GM21526 (cell line): ENCODE results near the gene NFKBIZ.

Source experiments
- ATAC-seq: cut with Tn5 transposase; IDR thresholded peaks from one replicate; pipeline ENCODE4 v1.9.1; 2021; ENCODE audit warnings: moderate library complexity; ENCODE audit not compliant: unreplicated experiment, low FRiP score

The NFKBIZ gene

GRCh38 chr3:101848754-101849713 lies at the start of gene NFKBIZ:
Gene NFKBIZ, plus strand, starts transcription at chr3:101849514. Its CDS starts 115 bp downstream, at chr3:101849629.
- ATAC-seq = peak; percentile 64

GRCh38 chr3:101801174-101801573 lies 48.1 kb upstream of the NFKBIZ start:
- ATAC-seq = no peak

- ATAC-seq = no peak
These were observed 47.1 kb upstream of the NFKBIZ start for GRCh38 chr3:101802179-101802578.

GRCh38 chr3:101803173-101803782 lies 46.0 kb upstream of the NFKBIZ start:
- peak; percentile 91 for ATAC-seq

- no peak for ATAC-seq
These were observed 45.4 kb upstream of the NFKBIZ start for GRCh38 chr3:101803939-101804338.

- no peak for ATAC-seq
These were observed 42.8 kb upstream of the NFKBIZ start for GRCh38 chr3:101806491-101806890.

- peak; percentile 48 for ATAC-seq
These were observed 41.4 kb upstream of the NFKBIZ start for GRCh38 chr3:101807888-101808287.

- ATAC-seq = no peak
These were observed 39.9 kb upstream of the NFKBIZ start for GRCh38 chr3:101809178-101810021.

GRCh38 chr3:101810022-101810418 lies 39.3 kb upstream of the NFKBIZ start:
- ATAC-seq = no peak

- no peak for ATAC-seq
These were observed 37.4 kb upstream of the NFKBIZ start for GRCh38 chr3:101811875-101812274.

- ATAC-seq = no peak
These were observed 36.4 kb upstream of the NFKBIZ start for GRCh38 chr3:101812895-101813294.

- no peak for ATAC-seq
These were observed 35.4 kb upstream of the NFKBIZ start for GRCh38 chr3:101813817-101814440.

GRCh38 chr3:101814835-101815234 lies 34.5 kb upstream of the NFKBIZ start:
- no peak for ATAC-seq

GRCh38 chr3:101816215-101817149 lies 32.8 kb upstream of the NFKBIZ start:
- ATAC-seq = no peak

GRCh38 chr3:101817992-101818391 lies 31.3 kb upstream of the NFKBIZ start:
- no peak for ATAC-seq

- ATAC-seq = no peak
These were observed 29.6 kb upstream of the NFKBIZ start for GRCh38 chr3:101819649-101820206.

- no peak for ATAC-seq
These were observed 27.8 kb upstream of the NFKBIZ start for GRCh38 chr3:101821503-101821902.

GRCh38 chr3:101823525-101823924 lies 25.8 kb upstream of the NFKBIZ start:
- no peak for ATAC-seq

GRCh38 chr3:101824702-101825101 lies 24.6 kb upstream of the NFKBIZ start:
- no peak for ATAC-seq
